ENCODE results near the gene STAB2.

DNA sequence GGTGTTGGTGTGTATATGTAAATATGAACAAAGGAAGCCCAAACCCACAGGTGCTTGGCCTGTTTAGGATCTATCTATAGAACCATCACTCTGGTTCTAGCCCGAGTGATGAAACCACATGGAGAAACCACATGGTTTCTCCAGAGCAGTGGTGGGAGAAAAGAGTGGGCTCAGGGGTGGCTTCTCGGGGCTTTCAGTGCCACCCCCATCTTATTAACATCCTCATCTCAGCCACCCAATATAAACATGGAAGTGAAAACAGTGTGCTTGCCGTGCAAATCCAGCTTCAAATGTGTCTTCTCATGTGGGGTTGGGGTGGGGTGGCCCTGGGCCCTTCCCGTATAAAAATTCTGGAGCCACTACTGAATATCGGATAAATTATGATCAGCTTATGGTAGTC, 109.0 kb downstream of the STAB2 start:
- TF ChIP-seq EP300 (IDR thresholded peaks at IDR 0.05) = no peak
- no peak for TF ChIP-seq POLR2A (IDR thresholded peaks at IDR 0.05)

Measured in ovary (tissue), 1 donor.